PC-3 (cell line): ENCODE data around the gene RFX4.

ENCODE experiments used
- EZH2phosphoT487 ChIP-seq: fragments of 300-600 bp; sonication (generic); IDR thresholded peaks from 2 replicates; pipeline ENCODE4 v1.6.1; 2018; ENCODE audit warnings: mild to moderate bottlenecking, antibody characterized with exemption, low read length, borderline replicate concordance
- TF ChIP-seq, protein P1 (sequence below): fragments of 300-600 bp; sonication (generic); conservative IDR thresholded peaks from 2 replicates; pipeline ENCODE4 v1.5.1; 2017; ENCODE audit warnings: antibody characterized with exemption, low read depth, mild to moderate bottlenecking, low read length

GRCh38 chr12:106709068-106709511 lies 126.3 kb downstream of the RFX4 start:
- TF ChIP-seq, protein P1, sequence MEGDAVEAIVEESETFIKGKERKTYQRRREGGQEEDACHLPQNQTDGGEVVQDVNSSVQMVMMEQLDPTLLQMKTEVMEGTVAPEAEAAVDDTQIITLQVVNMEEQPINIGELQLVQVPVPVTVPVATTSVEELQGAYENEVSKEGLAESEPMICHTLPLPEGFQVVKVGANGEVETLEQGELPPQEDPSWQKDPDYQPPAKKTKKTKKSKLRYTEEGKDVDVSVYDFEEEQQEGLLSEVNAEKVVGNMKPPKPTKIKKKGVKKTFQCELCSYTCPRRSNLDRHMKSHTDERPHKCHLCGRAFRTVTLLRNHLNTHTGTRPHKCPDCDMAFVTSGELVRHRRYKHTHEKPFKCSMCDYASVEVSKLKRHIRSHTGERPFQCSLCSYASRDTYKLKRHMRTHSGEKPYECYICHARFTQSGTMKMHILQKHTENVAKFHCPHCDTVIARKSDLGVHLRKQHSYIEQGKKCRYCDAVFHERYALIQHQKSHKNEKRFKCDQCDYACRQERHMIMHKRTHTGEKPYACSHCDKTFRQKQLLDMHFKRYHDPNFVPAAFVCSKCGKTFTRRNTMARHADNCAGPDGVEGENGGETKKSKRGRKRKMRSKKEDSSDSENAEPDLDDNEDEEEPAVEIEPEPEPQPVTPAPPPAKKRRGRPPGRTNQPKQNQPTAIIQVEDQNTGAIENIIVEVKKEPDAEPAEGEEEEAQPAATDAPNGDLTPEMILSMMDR: no peak; the same call in 1 of the 2 replicates
- no peak for TF ChIP-seq EZH2phosphoT487
